H1 (cell line): ENCODE measurements around the gene CAMKK2. TPM values are rescaled to one million over a fixed set of nuclear protein-coding genes. Genes with fewer than 3 reads are reported as not detected.

Source experiments
- CTCF ChIA-PET: fragments of 300-600 bp; sonication (Branson Sonifier 250); formaldehyde crosslinking; loops from one replicate; lab custom pipeline; 2021; ENCODE audit not compliant: partially characterized antibody; lab: Charles Lee
- POLR2A ChIA-PET: fragments of 300-600 bp; sonication (Branson Sonifier 250); formaldehyde crosslinking; loops from one replicate; lab custom pipeline; 2021; ENCODE audit warnings: inconsistent platforms; ENCODE audit not compliant: partially characterized antibody; lab: Charles Lee
- DNase-seq, 2 experiments: peaks; one replicate each; pipeline versions ENCODE4 v3.0.0 to v3.0.0-alpha.2; 2010 to 2022; ENCODE audit warnings: low spot score in 2 of 2, low read depth in 1 of 2, mixed read lengths in 1 of 2
- FAIRE-seq: peaks from 2 replicates; lab custom pipeline; 2011; peaks lifted over from hg19 to GRCh38; lab: Jason Lieb, UNC
- H2AFZ ChIP-seq: 2 replicates; pipeline ENCODE4 v1.8.1; 2012; ENCODE audit warnings: low read length, inconsistent platforms
- H2AK5ac ChIP-seq: 2 replicates; pipeline ENCODE4 v1.6.1; 2013; ENCODE audit warnings: low read depth, low read length
- H2BK120ac ChIP-seq: replicated peaks from 2 replicates; pipeline ENCODE3; 2013; ENCODE audit warnings: low read depth, low read length, inconsistent platforms
- H2BK12ac ChIP-seq: 2 replicates; pipeline ENCODE4 v1.6.1; 2013; ENCODE audit warnings: low read depth, low read length
- H2BK15ac ChIP-seq: 2 replicates; pipeline ENCODE4 v1.6.1; 2013; ENCODE audit warnings: low read length
- H2BK20ac ChIP-seq: 2 replicates; pipeline ENCODE4 v1.6.1; 2013; ENCODE audit warnings: low read length
- H2BK5ac ChIP-seq: 2 replicates; pipeline ENCODE4 v1.6.1; 2013; ENCODE audit warnings: low read depth, low read length
- H3K14ac ChIP-seq: 2 replicates; pipeline ENCODE4 v1.6.1; 2013; ENCODE audit warnings: inconsistent platforms; ENCODE audit not compliant: insufficient read length
- H3K18ac ChIP-seq: 2 replicates; pipeline ENCODE4 v1.6.1; 2013; ENCODE audit warnings: low read length; ENCODE audit errors: extremely low read depth
- H3K23ac ChIP-seq: 2 replicates; pipeline ENCODE4 v1.6.1; 2013; ENCODE audit warnings: inconsistent platforms; ENCODE audit not compliant: insufficient read length
- H3K23me2 ChIP-seq: 2 replicates; pipeline ENCODE4 v1.6.1; 2013; ENCODE audit warnings: low read depth, low read length
- H3K27ac ChIP-seq: 2 replicates; pipeline ENCODE4 v1.6.1; 2011; ENCODE audit warnings: low read depth, low read length, inconsistent platforms
- H3K27me3 ChIP-seq, 4 experiments: replicated peaks in 1 of 4; 1 replicate in 1 of 4; 2 replicates in 3 of 4; pipeline versions ENCODE4 v1.6.1 to v1.8.1; 2011 to 2013; ENCODE audit warnings: low read length in 3 of 4, mild to moderate bottlenecking in 3 of 4, inconsistent platforms in 2 of 4, mixed read lengths in 2 of 4, moderate library complexity in 1 of 4; ENCODE audit not compliant: control insufficient read depth in 3 of 4, insufficient read depth in 3 of 4; ENCODE audit errors: extremely low read depth in 1 of 4
- H3K36me3 ChIP-seq, 4 experiments: 2 replicates each; pipeline versions ENCODE4 v1.6.1 to v1.8.1; 2011 to 2013; ENCODE audit warnings: mild to moderate bottlenecking in 4 of 4, low read length in 3 of 4, moderate library complexity in 2 of 4, control low read depth in 1 of 4, inconsistent platforms in 1 of 4; ENCODE audit not compliant: insufficient read depth in 4 of 4, control insufficient read depth in 2 of 4
- H3K4ac ChIP-seq: replicated peaks from 2 replicates; pipeline ENCODE3; 2013; ENCODE audit warnings: low read length, low read depth, mixed read lengths, inconsistent platforms; ENCODE audit not compliant: insufficient read length
- H3K4me1 ChIP-seq, 4 experiments: replicated peaks in 1 of 4; 1 replicate in 1 of 4; 2 replicates in 3 of 4; pipeline versions ENCODE4 v1.6.1 to v1.8.1; 2011 to 2013; ENCODE audit warnings: low read length in 3 of 4, inconsistent platforms in 2 of 4, mixed read lengths in 1 of 4; ENCODE audit not compliant: insufficient read depth in 4 of 4, control insufficient read depth in 3 of 4
- H3K4me2 ChIP-seq, 2 experiments: 2 replicates each; pipeline versions ENCODE4 v1.6.1 to v1.8.1; 2011 to 2013; ENCODE audit warnings: low read depth in 2 of 2, low read length in 2 of 2, control low read depth in 1 of 2, inconsistent platforms in 1 of 2, mild to moderate bottlenecking in 1 of 2; ENCODE audit not compliant: insufficient read depth in 1 of 2
- H3K4me3 ChIP-seq, 4 experiments: fragments of 200-600, 300-600 bp in 1 of 4; sonication (generic), shearing (Covaris generic), sonication (Bioruptor Twin) in 1 of 4; 2 replicates each; pipeline versions ENCODE4 v1.5.1 to v1.8.1; 2011 to 2016; ENCODE audit warnings: low read length in 4 of 4, low read depth in 3 of 4, control low read depth in 2 of 4, inconsistent platforms in 2 of 4, mild to moderate bottlenecking in 2 of 4, mixed read lengths in 1 of 4, moderate library complexity in 1 of 4; ENCODE audit not compliant: insufficient read depth in 2 of 4; ENCODE audit errors: extremely low read depth in 1 of 4
- H3K56ac ChIP-seq: replicated peaks from 2 replicates; pipeline ENCODE3; 2013; ENCODE audit warnings: low read depth, mild to moderate bottlenecking, mixed read lengths, low read length, inconsistent platforms; ENCODE audit not compliant: insufficient read length
- H3K79me1 ChIP-seq: 2 replicates; pipeline ENCODE4 v1.6.1; 2013; ENCODE audit warnings: low read depth, low read length, control low read depth
- H3K79me2 ChIP-seq, 2 experiments: 2 replicates each; pipeline versions ENCODE4 v1.6.1 to v1.8.1; 2012 to 2013; ENCODE audit warnings: low read length in 2 of 2, mild to moderate bottlenecking in 2 of 2, inconsistent platforms in 1 of 2; ENCODE audit not compliant: insufficient read depth in 2 of 2, control insufficient read depth in 1 of 2
- H3K9ac ChIP-seq, 4 experiments: replicated peaks in 1 of 4; 1 replicate in 1 of 4; 2 replicates in 3 of 4; pipeline versions ENCODE4 v1.6.1 to v1.8.1; 2011 to 2013; ENCODE audit warnings: low read depth in 3 of 4, low read length in 3 of 4, control low read depth in 2 of 4, mild to moderate bottlenecking in 2 of 4, moderate library complexity in 2 of 4, inconsistent platforms in 1 of 4; ENCODE audit errors: extremely low read depth in 1 of 4
- H3K9me3 ChIP-seq, 2 experiments: 2 replicates each; pipeline versions ENCODE4 v1.6.1 to v1.8.1; 2012 to 2013; ENCODE audit warnings: mild to moderate bottlenecking in 2 of 2, moderate library complexity in 2 of 2, control low read depth in 1 of 2, inconsistent platforms in 1 of 2, low read depth in 1 of 2, low read length in 1 of 2, mixed read lengths in 1 of 2; ENCODE audit not compliant: insufficient read depth in 2 of 2
- H4K20me1 ChIP-seq, 2 experiments: replicated peaks in 1 of 2; 2 replicates each; pipeline versions ENCODE3 to v1.8.1; 2011 to 2013; ENCODE audit warnings: inconsistent platforms in 2 of 2, low read length in 2 of 2, mild to moderate bottlenecking in 1 of 2; ENCODE audit not compliant: insufficient read depth in 2 of 2, control insufficient read depth in 1 of 2
- H4K5ac ChIP-seq: 2 replicates; pipeline ENCODE4 v1.6.1; 2013; ENCODE audit warnings: low read length, low read depth, mixed read lengths, inconsistent platforms; ENCODE audit not compliant: insufficient read length
- H4K8ac ChIP-seq: 2 replicates; pipeline ENCODE4 v1.8.0; 2013; ENCODE audit warnings: mild to moderate bottlenecking, moderate library complexity, low read length, inconsistent platforms; ENCODE audit not compliant: insufficient read depth; ENCODE audit errors: extremely low read depth
- H4K91ac ChIP-seq: replicated peaks from 2 replicates; pipeline ENCODE3; 2013; ENCODE audit warnings: low read length, mixed read lengths, inconsistent platforms; ENCODE audit not compliant: insufficient read length
- ASH2L ChIP-seq: fragments of 200-600, 300-600 bp; sonication (generic); IDR thresholded peaks from one replicate; pipeline ENCODE4 v1.7.1; 2017; ENCODE audit warnings: low read length
- CEBPB ChIP-seq: IDR thresholded peaks from 2 replicates; pipeline ENCODE4 v1.6.1; 2012; ENCODE audit warnings: low read depth, low read length
- MAFK ChIP-seq: IDR thresholded peaks from 2 replicates; pipeline ENCODE4 v1.6.1; 2012; ENCODE audit warnings: low read depth, mild to moderate bottlenecking, improper control_type of control experiment, low read length
- NRF1 ChIP-seq: IDR thresholded peaks from 2 replicates; pipeline ENCODE4 v1.6.1; 2011; ENCODE audit warnings: mild to moderate bottlenecking, low read depth, low read length, improper control_type of control experiment
- RNF2 ChIP-seq: fragments of 200-900, 300-1000 bp; sonication (generic); IDR thresholded peaks from 2 replicates; pipeline ENCODE4 v1.7.1; 2016; ENCODE audit warnings: borderline replicate concordance, low read depth, mild to moderate bottlenecking, antibody characterized with exemption, low read length; ENCODE audit not compliant: poor library complexity, severe bottlenecking; ENCODE audit errors: missing control alignments
- WGBS, 2 experiments: shearing (Covaris generic) in 1 of 2; methylation state at CpG; one replicate each; pipeline versions ENCODE4 v1.1.6 to v1.1.7; 2013 to 2015; ENCODE audit warnings: low lambda C conversion rate in 2 of 2, mixed read lengths in 2 of 2, inconsistent platforms in 1 of 2, low coverage in 1 of 2, missing lambda C conversion rate in 1 of 2; ENCODE audit not compliant: insufficient replicate concordance in 2 of 2, insufficient coverage in 1 of 2, insufficient read length in 1 of 2; ENCODE audit errors: extremely low coverage in 1 of 2, missing lambda C conversion rate in 1 of 2; 5-methylcytosine and 5-hydroxymethylcytosine counted together
- polyA plus RNA-seq, 7 experiments: library from polyadenylated mRNA; depleted of rRNA in 3 of 7; stranded (reverse) in 5 of 7; unstranded in 2 of 7; fragments of >200 nt in 5 of 7; fragments of 200-250 nt in 2 of 7; gene quantifications; 1 replicate in 5 of 7; 2 replicates in 1 of 7; 4 replicates in 1 of 7; pipeline versions ENCODE4 v1.2.1 to v1.2.3, GENCODE V29; 2011 to 2013; ENCODE audit warnings: missing spikeins in 2 of 7, mixed read lengths in 2 of 7
- total RNA-seq: library from RNA; stranded (reverse); fragmentation: NEBNext Ultra II Directional; extraction: Animal tissue kit (Norgen Biotek cat#: 25700); gene quantifications from 2 replicates; pipeline ENCODE4 v1.2.1, GENCODE V29; 2021

The CAMKK2 gene
- total and polyA plus RNA-seq, 2 of the 8 experiments (the other 6 are each of a cell fraction or from before 2014, with no cell fraction given), result 29.6 to 30.6 TPM

DNA sequence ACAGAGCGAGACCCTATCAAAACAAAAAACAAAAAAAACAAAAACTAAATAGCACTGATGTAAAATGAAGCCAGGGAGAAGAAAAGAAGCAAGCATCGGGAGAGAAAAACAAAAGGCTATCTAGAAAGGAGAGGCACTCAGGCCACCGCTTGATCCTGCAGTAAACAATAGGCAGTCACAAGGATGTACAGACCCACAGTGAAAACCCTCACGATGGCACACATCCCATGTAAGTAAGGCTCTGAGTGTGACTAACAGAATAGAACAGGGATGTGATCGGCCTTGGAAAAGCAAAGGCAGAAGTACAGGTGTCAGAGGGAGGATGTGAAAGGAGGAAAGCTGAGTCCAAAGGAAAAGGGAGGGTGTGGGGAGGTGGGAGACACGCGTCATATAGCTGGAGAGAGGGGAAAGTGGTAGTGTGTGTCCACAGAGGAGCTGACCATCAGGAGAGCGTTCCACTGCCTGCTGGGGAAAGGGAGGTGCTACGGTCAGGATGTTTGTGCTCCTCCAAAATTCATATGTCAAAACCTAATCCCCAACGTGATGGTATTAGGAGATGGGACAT is 31.5 kb downstream of the CAMKK2 start:
- no peak overlapping the region for H4K8ac ChIP-seq
- no peak overlapping the region for H4K5ac ChIP-seq
- H3K4ac ChIP-seq, result no peak overlapping the region
- no peak overlapping the region for H3K18ac ChIP-seq
- WGBS, 2 experiments, result 89% methylated on average over 10 of the region's 10 CpGs; no CpG with 5 or more reads in 1 of the 2 experiments
- no peak overlapping the region for H3K23ac ChIP-seq
- H2BK12ac ChIP-seq, result no peak overlapping the region
- H3K4me1 ChIP-seq, result no peaks in the 10 kb centered on the region
- H3K23me2 ChIP-seq, result no peaks in the 10 kb centered on the region
- POLR2A ChIA-PET, result no interaction called here
- no peak overlapping the region for H2AFZ ChIP-seq
- H2BK20ac ChIP-seq, result no peak overlapping the region
- H3K9ac ChIP-seq, result no peak overlapping the region
- TF ChIP-seq MAFK (no peak), RNF2 (no peak), ASH2L (no peak), CEBPB (no peak), NRF1 (no peak)
- H3K79me2 ChIP-seq, result no peaks in the 10 kb centered on the region
- H2BK15ac ChIP-seq, result no peak overlapping the region
- H2BK120ac ChIP-seq, result no peak overlapping the region
- CTCF ChIA-PET, result no interaction called here
- H3K4me3 ChIP-seq, result no peak overlapping the region
- no peak overlapping the region for H3K27ac ChIP-seq
- no peak overlapping the region for H2AK5ac ChIP-seq
- no peaks in the 10 kb centered on the region for H3K9me3 ChIP-seq
- no peaks in the 10 kb centered on the region for H3K27me3 ChIP-seq
- peaks cover 4 to 25% (median 9%) of the 10 kb centered on the region in 4 experiments; a peak in 6 of 8 replicates for H3K36me3 ChIP-seq
- DNase-seq (no peak), FAIRE-seq (no peak)
- no peak overlapping the region for H3K4me2 ChIP-seq
- H3K14ac ChIP-seq, result no peak overlapping the region
- no peak overlapping the region for H3K56ac ChIP-seq
- no peak overlapping the region for H4K91ac ChIP-seq
- no peaks in the 10 kb centered on the region for H3K79me1 ChIP-seq
- no peak overlapping the region for H2BK5ac ChIP-seq
- H4K20me1 ChIP-seq, result no peaks in the 10 kb centered on the region
